Measurements from ENCODE around the gene RXRA. TPM values are rescaled to one million over a fixed set of nuclear protein-coding genes. Genes with fewer than 3 reads are reported as not detected.

RXRA gene
- total and polyA plus RNA-seq, 2 of the 13 experiments (the other 11 are each of a cell fraction or from before 2014, with no cell fraction given): 18.9 to 29.2 TPM

DNA sequence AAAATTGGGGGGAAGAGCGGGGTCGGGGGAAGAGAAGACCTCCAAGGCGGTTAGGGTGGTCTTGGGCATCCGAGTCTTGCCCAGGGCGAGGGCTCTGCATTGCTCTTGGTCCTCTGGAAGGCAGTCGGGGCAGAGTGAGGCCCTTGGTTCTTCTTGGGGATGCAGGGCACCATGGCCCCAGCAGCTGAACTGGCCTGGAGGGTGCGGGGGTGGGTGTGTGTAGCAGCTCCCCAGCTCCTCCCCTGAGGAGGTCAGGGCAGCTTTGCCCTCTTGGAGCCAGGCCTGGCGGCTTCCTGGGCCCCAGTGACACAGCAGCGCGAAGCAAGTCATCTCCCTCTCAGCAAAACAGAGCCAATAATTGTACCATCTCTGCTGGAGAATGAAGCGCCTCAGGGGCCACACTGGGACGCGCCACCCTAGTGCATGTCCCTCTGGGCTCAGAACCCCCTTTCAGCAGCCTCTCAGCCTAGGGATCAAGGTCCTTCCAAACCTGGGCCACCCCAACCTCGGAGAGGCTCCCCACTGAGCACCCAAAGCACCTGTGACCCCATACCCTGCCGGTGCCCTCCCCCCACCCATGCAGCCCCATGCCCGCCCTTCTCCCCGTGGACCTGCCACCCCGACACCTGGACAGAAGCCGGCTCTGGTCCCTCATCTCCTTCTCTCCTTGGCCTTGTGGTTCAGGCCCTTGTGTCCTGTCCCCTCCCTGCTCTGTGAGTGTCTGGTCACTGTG, 10.4 kb upstream of the RXRA start:
- Histone ChIP-seq H3K4me3 (replicated peaks in 1 of 3; ENCODE audit: insufficient read depth in 1 of 3, low read depth in 2 of 3, low read length in 3 of 3) (no peak overlapping the region), H3K4me2 (ENCODE audit: low read depth, low read length) (no peak overlapping the region), H2AFZ (ENCODE audit: low read length) (no peak overlapping the region), H3K4me1 (ENCODE audit: insufficient read depth, low read length) (peaks cover 64% of the 10 kb centered on the region), H4K20me1 (ENCODE audit: insufficient read depth, low read length) (no peaks in the 10 kb centered on the region), H3K27me3 (ENCODE audit: control insufficient read depth in 1 of 2, insufficient read depth in 2 of 2, low read length in 2 of 2) (peaks cover 27 to 54% of the 10 kb centered on the region in 2 experiments), H3K79me2 (ENCODE audit: insufficient read depth, low read length) (no peaks in the 10 kb centered on the region), H3K9me3 (ENCODE audit: low read length) (no peaks in the 10 kb centered on the region), H3K9ac (ENCODE audit: insufficient read depth, low read depth, low read length) (no peak overlapping the region), H3K27ac (ENCODE audit: extremely low read length, insufficient read depth, low read length) (no peak overlapping the region), H3K36me3 (replicated peaks in 1 of 2; ENCODE audit: control insufficient read depth in 1 of 2, insufficient read depth in 2 of 2, low read length in 2 of 2) (no peaks in the 10 kb centered on the region)
- ATAC-seq (no peak), DNase-seq (ENCODE audit: low spot score) (no peak), FAIRE-seq (no peak)
- ChIA-PET CTCF (ENCODE audit: low intra/inter-chr PET ratio, low total read pairs) (no interaction called here), POLR2A (interaction anchor here (0.9 kb wide), 1 partner anchor 13 kb away, joined by 4 read pairs; no protein-coding TSS in a partner anchor)
- WGBS (ENCODE audit: low lambda C conversion rate): 38% methylated on average over 7 of the region's 19 CpGs
- in situ Hi-C loops (cut with HindIII; ENCODE audit: extremely low pct_ligation_motif_present, low pct_unique_long_range_greater_than_20kb): no loop called here
- BruUV-seq (replicated peaks): no TSS peak
- intact Hi-C loops (cut with micrococcal nuclease; ENCODE audit: unreplicated experiment): no loop called here
- no peak for TF ChIP-seq JUN (CRISPR knock-in tag; IDR thresholded peaks at IDR 0.05)
- TF ChIP-seq MTF2 (CRISPR knock-in tag; IDR thresholded peaks at IDR 0.05; ENCODE audit: borderline replicate concordance): no peak
- TF ChIP-seq, protein P1, sequence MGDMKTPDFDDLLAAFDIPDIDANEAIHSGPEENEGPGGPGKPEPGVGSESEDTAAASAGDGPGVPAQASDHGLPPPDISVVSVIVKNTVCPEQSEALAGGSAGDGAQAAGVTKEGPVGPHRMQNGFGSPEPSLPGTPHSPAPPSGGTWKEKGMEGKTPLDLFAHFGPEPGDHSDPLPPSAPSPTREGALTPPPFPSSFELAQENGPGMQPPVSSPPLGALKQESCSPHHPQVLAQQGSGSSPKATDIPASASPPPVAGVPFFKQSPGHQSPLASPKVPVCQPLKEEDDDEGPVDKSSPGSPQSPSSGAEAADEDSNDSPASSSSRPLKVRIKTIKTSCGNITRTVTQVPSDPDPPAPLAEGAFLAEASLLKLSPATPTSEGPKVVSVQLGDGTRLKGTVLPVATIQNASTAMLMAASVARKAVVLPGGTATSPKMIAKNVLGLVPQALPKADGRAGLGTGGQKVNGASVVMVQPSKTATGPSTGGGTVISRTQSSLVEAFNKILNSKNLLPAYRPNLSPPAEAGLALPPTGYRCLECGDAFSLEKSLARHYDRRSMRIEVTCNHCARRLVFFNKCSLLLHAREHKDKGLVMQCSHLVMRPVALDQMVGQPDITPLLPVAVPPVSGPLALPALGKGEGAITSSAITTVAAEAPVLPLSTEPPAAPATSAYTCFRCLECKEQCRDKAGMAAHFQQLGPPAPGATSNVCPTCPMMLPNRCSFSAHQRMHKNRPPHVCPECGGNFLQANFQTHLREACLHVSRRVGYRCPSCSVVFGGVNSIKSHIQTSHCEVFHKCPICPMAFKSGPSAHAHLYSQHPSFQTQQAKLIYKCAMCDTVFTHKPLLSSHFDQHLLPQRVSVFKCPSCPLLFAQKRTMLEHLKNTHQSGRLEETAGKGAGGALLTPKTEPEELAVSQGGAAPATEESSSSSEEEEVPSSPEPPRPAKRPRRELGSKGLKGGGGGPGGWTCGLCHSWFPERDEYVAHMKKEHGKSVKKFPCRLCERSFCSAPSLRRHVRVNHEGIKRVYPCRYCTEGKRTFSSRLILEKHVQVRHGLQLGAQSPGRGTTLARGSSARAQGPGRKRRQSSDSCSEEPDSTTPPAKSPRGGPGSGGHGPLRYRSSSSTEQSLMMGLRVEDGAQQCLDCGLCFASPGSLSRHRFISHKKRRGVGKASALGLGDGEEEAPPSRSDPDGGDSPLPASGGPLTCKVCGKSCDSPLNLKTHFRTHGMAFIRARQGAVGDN (CRISPR knock-in tag; IDR thresholded peaks at IDR 0.05): 0 out of 2 replicates have a peak, but pooled peaks have one; percentile 2
- no peak for TF ChIP-seq ETV6 (CRISPR knock-in tag; conservative IDR thresholded peaks at IDR 0.05)
